GM21529 (cell line): ENCODE results near the gene TMEM184A.

Experiments used
- ATAC-seq: cut with Tn5 transposase; IDR thresholded peaks from one replicate; pipeline ENCODE4 v1.9.1; 2021; ENCODE audit not compliant: unreplicated experiment

The TMEM184A gene

DNA sequence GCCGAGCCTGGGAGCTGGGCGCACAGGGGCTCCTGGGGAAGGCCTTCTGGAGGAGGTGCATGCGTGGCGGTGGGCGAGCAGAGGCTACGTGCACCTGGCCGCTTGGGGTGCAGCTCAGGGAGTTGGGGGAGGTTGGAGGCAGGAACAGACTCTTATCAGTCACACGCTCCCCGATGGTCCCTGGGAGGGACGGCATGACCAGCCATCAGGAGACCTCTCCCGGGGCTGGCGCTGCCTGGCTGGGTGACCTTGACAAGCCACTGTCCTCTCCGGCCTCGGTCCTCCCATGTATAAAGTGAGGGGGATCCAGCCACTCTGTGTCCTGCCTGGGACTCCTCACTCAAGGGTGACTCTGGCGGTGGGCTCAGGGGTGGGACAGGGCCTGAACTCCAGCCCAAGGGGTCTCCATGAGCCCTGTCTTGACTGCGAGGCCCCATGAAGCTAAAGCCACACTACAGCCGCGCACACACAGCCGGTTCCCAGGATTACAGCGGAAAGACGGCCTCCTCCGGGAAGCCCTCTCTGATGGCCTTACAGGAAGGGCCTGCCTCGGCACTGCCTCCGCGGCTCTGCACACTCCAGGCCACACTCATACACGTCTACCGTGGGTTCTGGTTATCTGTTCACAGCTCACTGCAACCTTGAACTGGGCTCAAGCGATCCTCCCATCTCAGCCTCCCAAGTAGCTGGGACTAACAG, 2.3 kb downstream of the TMEM184A start:
- no peak for ATAC-seq

DNA sequence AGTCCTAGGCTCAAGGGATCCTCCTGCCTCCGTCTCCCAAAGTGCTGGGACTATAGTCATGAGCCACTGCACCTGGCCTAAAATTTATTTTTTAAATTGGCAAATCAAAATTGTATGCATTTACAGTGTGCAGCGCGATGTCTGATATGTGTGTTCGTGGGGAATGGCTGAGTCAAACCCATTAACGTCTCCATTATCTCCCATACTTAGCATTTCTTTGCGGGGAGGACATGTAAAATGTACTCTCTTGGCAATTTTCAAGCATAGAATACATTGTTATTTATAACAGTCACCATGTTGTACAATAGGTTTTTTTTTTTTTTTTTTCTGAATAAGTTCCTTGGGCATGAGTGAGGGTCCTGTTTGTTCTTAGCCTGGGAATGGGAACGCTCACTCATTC, 3.8 kb downstream of the TMEM184A start:
- no peak for ATAC-seq

DNA sequence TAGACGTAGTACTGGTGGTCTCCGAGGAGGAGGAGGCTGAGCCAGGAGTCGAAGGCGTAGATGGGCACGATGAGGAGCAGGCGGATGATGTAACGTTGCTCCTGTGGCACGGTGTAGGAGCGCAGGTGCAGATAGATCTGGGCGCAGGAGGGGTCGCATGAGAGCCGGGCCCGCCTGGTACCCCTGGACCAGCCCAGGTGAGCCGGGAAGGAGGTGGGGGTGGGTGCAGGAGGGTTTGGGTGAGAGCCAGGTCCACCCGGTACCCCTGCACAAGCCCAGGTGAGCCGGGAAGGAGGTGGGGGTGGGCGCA, 5.2 kb downstream of the TMEM184A start:
- no peak for ATAC-seq

DNA sequence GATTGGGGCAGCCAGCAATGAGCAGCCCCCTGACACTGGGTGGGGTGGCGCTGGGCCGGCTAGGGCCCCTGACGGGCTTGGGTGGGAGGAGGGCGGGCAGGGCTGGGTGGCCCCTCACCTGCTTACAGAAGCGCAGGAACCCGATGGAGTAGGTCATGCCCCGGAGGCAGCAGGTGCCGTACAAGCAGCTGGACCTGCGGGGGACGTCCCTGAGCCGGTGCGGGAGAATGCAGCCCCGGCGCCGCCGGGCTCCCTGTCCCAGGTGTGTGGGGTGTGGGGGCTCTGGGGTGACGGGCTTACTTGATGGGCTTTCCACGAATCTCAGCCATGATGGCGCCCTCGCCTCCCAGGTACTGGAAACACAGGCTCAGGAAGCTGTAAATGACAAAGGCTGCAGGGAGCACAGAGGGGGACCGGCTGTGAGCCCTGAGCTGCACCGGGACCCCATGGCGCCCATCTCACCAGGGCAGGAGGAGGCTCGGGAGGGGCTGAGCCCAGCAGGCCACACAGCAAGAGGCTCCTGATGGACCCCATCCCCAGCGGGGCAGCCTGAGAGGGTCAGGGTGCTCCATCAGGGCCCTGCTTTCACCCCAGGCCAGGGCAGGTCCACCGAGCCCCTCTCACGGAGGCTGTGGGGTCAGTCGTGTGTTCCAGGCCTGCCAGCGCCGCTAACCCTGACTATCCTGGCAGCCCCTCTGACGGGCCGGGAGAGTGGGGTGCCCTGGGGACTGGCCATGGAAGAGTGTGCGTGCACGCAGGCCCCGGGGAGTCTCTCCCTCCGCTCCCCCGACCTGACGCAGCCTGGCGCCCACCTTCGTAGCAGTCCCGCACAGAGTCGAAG, 5.8 kb downstream of the TMEM184A start:
- ATAC-seq: no peak

DNA sequence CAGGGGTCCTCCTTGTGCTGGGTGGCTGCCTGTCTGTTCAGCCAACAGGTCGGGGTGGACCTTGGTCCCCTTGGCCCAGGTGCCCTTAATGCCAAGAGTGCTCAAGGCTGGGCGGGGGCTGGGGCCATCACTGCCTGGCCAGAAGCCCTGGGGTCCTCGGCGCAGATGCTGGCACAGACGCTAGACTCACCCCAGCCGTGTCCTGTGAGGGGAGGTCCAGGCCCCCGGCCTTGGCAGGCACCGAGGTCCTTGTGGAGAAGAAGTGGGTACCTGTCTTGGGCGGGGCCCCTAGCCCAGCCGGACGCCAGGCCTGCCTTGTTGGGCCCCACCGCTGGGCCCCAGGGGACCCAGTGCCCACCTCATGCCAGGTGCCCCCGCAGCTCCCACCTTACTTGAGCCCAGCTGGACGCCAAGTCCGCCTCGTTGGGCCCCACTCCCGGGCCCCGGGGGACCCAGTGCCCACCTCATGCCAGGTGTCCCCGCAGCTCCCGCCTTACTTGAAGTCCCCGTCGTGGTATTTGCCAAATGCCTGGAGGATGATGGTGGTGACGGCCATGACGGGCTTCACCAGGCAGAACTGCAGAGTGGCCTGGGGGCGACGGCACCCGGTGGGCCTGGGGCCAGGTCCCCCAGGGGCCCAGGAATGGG, 6.5 kb downstream of the TMEM184A start:
- ATAC-seq: no peak

DNA sequence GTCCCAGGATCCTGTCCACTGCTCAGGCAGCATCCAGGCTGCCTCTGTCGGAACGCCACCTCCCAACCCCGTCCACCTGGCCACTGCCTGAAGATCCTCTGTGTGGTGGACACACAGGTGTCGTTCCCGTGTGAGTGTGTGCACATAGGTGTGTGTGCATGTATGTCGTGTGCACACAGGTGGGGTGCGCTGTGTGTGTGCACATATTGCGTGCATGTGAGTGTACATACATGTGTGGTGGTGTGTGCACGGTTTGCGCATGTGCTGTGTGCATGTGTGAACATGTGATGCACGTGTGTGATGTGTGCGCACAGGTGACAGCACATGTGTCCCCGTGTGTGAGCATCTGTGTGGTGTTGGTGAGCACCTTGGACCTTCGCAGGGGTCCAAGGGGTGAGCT, 7.1 kb downstream of the TMEM184A start:
- ATAC-seq: no peak

DNA sequence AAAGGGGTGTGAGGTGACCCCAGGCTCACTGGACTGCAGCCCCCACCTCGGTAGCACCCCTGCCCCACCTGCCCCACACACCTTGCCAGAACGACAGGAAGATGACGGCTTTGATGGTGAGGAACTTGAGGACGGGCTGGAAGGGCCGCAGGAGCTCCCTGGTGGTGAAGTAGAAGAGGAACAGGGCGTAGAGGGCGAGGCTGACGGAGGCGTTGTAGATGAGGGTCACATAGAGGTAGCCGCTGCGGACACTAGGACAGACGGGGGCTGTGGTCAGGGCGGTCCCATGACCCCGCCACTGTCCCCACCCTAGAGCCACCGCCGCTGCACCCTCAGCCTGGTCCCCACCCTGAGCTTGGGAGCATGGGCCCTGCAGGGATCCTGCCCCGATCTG, 7.6 kb downstream of the TMEM184A start:
- no peak for ATAC-seq

DNA sequence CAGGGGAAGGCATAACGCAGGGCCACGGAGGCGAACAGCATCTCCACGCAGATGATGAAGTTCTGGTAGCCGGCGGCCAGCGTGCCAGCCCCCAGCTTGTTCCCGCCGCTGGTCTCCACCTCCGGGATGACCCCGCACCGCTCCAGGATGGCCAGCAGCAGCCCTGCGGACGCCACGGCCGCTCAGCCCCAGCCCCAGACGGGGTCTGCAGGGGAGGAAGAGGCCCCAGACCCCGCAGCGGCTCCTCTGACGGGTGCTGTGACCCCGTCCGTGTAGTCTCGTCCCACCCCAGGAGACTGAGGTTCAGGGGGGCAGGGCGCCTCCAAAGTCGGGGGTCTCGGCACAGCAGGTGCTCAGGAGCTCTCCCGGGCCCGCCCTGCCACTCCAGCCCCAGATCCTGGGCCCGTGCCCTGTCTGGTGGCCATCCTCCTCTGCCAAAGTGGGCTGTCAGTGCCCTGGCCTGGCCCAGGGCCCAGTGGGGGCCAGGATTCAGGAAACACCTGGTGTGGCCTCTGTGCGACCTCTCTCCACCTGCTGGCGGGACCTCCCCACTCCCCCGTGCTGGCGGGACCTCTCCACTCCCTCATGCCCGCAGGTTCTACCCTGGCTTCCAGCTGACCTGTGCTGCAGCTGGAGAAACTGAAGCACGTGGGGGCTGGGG, 8.1 kb downstream of the TMEM184A start:
- no peak for ATAC-seq

DNA sequence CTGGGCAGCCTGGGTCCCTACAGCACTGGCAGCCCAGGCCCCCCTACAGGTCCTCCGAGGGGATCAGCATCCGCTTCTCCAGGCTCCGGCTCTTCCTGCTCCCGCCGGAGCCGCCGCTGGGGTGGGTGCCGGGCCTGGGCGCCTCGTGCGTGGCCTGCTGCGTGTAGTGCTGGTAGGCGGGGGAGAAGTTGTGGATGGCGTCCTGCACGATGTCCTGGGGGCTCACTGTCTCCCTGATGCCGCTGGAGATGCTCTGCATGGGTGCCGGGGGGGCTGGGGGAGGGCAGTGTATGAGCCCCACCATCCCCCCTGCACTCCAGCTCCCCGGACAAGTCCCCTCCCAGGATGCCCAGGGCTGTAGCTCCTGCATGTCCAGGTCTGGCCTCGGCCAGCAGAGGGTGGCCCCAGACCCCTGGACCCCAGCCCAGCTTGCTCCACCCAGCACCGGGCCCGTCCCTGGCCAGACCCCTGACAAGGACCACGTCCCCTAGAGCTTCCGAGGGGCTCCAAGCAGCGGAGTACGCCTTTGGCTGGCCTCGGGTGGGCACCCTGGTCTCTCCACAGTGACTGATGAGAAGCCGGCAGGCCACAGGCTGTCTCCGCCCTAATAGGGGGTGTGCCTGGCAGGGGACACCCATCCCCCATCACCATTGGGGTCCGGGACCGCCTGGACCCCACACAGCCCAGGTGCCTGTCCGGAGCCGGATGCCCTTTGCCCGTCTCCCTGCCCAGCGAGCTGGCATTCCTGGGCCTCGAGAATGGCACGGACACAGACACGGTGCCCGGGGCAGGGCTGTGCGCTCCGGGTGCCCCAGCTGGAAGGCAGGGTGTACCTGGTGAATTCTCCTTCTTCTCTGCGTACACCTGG, 8.9 kb downstream of the TMEM184A start:
- ATAC-seq: no peak

DNA sequence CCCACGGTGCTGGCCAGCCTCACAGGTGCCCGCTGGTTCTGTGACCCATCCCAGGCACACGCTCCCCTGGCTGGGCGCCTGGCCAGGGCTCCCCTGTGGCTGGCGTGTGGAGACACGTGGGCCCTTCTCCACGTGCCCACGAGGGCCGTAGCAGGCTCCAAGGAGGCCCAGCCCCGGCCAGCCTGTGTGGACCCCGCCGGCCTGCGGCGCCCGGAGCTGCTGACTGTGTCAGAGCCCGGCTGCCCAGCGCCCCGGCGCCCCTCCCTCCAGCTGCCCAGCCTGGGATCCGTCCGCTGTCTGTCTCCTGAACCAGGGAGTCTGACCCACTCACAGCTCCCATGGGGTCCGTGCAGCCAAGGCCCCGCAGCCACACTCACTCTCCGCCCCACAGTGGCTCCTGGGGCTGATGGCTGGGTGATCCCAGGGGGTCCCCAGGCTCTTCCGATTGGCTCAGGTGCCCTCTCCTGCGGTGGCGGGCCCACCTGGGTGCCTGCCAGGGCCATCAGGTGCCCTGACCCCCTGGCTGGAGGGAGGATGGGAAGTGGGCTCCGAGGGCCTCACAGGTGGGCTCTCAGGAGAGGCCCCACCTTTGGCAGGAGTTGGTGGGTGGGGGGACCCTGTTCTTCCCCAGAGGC, 9.6 kb downstream of the TMEM184A start:
- no peak for ATAC-seq

DNA sequence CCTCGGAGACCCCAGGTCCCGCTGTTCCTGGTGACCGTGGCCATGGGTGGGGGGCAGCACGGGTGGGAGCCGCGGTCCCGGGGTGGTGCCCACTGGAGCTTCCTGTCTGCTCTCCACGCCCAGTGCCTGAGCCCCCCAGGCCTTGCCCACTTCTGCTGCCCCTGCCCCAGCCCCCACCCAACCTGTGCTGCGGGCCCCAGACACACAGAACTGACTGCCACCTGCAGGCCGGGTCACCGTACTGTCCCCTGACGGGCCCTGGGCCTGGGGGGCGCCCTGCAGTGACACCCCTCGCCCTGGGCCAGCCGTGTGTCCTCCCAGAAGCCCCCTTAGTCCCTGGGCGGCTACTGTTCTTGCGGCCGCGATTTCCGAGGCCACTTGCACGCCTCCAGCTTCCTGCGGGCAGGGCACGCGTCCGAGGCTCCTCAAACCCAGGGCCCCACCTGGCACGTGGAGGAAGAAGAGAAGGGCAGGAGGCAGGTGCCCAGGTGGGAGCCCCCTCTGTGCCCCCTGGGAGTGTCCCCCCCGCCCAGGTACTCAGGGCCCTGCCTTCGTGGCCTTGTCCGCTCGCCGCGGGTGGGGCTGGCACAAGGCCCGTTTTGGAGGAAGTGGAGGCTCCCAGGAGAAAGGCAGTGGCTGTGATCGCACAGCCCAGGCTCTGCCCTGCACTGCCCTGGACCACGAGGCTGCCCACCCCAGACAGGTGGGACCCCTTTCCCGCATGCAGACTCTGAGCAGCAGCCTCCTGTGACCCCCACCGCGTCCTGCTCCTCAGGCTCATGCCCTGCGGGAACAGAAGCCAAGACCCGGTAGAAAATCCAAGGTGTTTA, 10.4 kb downstream of the TMEM184A start:
- no peak for ATAC-seq

DNA sequence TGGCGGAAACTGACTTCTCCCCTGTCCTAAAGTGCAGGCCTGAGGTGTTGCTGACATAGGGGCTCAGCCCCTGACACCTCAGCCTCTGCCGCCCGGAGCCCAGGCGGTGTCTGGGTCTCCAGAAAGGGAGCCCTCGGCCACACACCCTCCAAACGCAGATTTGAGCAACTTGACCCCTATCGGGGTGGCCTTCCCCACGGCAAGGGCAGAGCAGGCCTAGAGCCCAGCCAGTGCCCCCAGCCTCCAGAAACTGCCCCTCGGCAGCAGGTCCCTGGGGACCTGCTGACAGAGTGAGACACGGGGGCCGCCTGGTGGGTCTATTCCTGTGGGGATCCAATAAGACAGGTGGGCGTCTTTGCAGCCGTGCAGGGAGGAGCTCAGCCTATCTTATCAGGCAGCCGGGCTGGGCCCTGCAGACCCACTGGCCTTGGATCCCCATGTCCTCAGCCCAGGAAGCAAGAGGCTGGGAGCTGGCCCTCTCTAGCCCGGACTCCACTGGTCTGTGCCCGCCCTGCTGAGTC, 11.0 kb downstream of the TMEM184A start:
- no peak for ATAC-seq

DNA sequence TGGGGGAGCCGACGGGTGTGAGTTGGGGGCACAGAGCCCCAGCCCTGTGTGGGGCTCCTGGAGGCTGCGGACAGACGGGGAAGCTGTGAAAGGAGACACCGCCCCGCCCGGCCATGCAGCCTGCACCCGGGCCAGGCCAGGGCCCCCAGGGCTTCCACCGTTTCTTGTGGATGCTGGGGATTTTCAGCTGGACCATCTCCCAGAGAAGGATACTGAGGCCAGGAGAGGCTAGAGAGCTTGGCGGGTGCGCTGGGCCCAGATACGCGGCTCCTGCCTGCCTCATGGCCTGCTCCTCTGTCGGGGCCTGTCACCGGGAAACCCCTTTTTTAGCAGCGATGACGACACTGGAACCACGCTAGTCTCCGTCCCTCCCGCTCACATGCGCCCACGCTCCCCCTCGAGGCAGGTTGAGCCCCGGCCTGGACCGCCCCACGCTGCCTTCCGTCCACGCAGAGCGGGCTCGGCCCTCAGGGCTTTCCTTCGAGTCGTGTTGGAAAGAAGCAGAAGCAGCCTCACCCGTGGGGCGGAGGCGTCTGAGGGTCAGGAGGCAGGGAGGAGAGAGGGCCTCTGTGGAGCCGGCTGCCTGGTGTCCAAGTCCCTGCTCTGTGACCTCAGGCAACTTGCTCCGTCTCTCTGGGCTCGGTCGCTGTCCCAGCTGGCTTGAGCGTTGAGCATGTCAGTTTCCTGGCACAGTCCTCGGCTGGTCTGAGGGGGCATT, 11.7 kb downstream of the TMEM184A start:
- no peak for ATAC-seq

DNA sequence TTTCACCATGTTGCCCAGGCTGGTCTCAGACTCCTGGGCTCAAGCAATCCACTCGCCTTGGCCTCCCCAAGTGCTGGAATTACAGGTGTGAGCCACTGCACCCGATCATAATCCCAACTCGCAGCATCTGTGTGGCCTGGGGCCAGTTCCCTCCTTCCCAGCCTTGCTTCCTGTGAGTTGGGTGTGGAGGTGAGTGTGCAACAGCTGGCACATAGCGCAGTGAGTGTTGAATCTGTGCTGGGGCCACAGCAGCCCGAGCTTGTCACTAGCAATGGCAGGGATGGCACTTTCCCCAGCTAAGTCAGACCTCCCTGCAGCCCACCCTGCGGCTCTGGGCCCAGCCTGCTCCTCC, 12.2 kb downstream of the TMEM184A start:
- ATAC-seq: no peak

DNA sequence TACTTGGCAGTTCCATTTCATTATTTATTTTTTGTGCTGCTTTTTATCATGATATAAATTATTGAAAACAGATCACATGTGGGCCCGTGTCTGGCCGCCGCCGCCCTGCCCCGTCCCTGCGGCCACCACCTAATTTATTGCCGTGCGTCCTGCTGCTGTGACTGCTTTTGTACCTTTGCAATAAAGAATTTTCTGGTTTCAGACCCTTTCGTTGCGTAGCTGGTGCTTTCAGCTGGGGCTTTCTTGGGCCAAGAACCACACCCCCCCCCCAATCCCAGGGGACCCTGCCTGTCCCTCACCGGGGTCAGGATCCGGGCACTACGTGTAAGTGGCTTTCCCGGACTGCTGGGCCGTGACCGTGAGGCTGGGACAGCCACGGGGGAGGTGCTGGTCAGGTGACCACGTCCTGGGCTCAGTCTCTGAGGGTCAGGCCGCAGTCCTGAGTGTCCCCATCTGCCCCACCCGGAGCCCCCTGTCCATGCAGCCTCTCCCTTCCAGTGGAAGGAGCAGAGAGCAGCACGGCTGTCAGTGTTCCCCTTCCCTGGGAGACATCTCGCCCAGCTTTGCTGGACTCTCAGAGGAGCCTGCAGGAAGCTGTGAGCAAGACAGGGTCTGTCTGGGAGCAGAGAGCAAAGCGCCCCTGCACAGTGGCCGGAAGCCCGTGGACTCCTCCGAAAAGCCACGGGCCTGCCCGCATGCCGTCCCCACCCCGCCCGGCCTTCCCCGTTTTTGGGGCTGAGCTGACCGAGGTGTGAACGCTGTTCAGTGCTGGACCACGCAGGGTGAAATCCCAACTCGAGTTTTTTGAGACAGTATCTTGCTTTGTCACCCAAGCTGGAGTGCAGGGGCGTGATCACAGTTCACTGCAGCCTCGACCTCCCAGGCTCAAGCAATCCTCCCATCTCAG, 12.9 kb downstream of the TMEM184A start:
- no peak for ATAC-seq

DNA sequence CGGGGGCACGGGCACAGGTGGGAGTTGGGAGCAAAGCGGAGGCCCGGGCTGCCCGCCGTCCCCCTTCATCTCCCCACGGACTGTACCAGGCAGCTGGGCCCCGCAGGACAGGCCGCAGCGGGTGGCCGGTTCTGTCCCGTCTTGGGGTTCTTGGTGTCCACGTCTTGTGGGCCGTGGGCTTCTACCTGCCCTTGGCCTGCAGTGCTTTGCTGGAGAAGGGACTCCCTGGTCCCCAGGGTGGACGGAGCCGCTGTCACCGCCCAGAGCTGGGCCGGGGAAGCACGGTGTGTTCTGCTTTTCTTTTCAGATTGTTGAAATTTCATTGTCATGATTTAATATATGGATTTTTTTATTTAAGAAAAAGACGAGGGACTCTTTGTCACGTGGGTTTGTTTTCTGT, 13.7 kb downstream of the TMEM184A start:
- no peak for ATAC-seq

DNA sequence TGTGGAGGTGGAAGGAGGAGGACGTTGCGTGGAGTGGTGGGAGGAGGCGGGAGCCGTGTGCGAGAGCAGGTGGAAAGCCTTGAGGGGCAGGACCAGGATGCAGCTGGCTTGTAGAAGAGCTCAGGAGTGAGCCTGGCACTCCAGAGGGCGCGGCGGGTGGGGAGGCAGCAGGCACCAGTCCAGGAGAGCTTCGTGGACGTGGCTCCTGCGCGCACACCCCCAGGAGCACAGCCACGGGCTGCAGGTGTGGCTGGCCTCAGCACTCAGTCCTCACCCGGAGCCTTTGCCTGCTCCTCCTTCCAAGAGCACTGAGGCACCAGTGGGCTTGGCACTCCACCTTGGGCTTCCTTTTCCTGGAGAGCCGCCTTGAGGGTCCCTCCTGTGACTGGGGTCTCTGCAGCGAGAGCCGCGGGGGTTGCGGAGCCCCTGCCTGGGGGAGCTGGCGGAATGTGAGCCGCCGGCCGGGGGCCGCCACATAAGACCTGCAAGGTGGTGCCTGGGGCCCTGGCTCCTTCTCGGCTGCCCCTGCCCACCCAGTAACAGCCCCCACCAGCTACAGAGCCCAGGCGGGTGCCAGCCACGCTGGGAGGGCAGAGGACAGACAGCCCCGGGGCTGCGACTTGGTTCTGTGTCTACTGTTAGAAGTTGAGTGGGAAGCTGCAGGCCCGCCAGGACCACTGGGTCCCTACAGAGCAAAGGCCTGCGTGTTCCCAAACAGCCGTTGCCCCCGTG, 14.4 kb downstream of the TMEM184A start:
- no peak for ATAC-seq
